ENCODE results near the gene CANT1. TPM values are rescaled to one million over a fixed set of nuclear protein-coding genes. Genes with fewer than 3 reads are reported as not detected.
"Not testable (repeated sequence)": the region's sequence is repeated elsewhere in the genome, so short reads cannot be mapped to it uniquely, and the experiment has no call there.

CANT1 gene
- total RNA-seq, 4 donors from 2014 or later = 9.2 to 40.6 (median 21.5) TPM

DNA sequence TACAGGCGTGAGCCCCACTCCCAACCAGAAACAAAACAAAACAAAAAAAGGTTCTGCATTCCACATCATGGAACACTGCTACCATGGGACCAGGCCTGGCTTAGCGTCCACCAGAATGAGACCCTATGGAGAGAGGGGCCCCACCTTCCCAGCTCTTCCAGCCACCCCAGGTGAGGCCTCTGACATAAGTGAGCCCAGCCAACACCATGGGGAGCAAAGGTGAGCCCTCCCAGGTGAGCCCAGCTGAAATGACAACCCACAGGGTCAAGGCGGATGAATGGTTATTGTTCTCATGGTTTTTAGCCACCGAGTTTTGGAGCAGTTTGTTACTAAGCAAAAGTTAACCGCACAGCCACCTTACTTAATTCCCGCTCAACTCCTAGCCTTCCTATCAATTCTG is 46.2 kb downstream of the CANT1 start:
- H3K4me3 ChIP-seq = no peak overlapping the region
- H3K36me3 ChIP-seq = no peaks in the 10 kb centered on the region
- intact Hi-C loops (cut with DNase I; ENCODE audit: low total_unique reads) = no loop called here
- no peak for TF ChIP-seq POLR2A (IDR thresholded peaks at IDR 0.05)
- TF ChIP-seq, protein P1, sequence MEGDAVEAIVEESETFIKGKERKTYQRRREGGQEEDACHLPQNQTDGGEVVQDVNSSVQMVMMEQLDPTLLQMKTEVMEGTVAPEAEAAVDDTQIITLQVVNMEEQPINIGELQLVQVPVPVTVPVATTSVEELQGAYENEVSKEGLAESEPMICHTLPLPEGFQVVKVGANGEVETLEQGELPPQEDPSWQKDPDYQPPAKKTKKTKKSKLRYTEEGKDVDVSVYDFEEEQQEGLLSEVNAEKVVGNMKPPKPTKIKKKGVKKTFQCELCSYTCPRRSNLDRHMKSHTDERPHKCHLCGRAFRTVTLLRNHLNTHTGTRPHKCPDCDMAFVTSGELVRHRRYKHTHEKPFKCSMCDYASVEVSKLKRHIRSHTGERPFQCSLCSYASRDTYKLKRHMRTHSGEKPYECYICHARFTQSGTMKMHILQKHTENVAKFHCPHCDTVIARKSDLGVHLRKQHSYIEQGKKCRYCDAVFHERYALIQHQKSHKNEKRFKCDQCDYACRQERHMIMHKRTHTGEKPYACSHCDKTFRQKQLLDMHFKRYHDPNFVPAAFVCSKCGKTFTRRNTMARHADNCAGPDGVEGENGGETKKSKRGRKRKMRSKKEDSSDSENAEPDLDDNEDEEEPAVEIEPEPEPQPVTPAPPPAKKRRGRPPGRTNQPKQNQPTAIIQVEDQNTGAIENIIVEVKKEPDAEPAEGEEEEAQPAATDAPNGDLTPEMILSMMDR (IDR thresholded peaks at IDR 0.05) = no peak
- no peaks in the 10 kb centered on the region for H3K27me3 ChIP-seq
- DNase-seq = no peak
- no peaks in the 10 kb centered on the region for H3K4me1 ChIP-seq
- no peaks in the 10 kb centered on the region for H3K9me3 ChIP-seq
- H3K27ac ChIP-seq = no peak overlapping the region

DNA sequence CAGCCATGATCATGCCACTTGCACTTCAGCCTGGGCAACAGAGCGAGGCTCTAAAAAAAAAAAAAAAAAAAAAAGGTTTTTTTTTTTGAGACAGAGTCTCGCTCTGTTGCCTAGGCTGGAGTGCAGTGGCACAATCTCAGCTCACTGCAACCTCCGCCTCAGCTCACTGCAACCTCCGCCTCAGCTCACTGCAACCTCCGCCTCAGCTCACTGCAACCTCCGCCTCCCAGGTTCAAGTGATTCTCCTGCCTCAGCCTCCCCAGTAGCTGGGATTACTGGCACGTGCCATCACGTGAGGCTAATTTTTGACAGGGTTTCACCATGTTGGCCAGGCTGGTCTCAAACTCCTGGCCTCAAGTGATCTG is 46.6 kb downstream of the CANT1 start:
- DNase-seq; H3K4me3 ChIP-seq; H3K4me1 ChIP-seq; H3K27ac ChIP-seq; H3K27me3 ChIP-seq; H3K36me3 ChIP-seq; intact Hi-C loops (cut with DNase I; ENCODE audit: low total_unique reads); H3K9me3 ChIP-seq: not testable (repeated sequence)

- H3K4me1 ChIP-seq = no peaks in the 10 kb centered on the region
- H3K4me3 ChIP-seq = no peak overlapping the region
- intact Hi-C loops (cut with DNase I; ENCODE audit: low total_unique reads) = no loop called here
- H3K27me3 ChIP-seq = no peaks in the 10 kb centered on the region
- no peaks in the 10 kb centered on the region for H3K9me3 ChIP-seq
- H3K36me3 ChIP-seq = no peaks in the 10 kb centered on the region
- TF ChIP-seq, protein P1 (IDR thresholded peaks at IDR 0.05) = no peak
- no peak for TF ChIP-seq POLR2A (IDR thresholded peaks at IDR 0.05)
- DNase-seq = no peak
- H3K27ac ChIP-seq = no peak overlapping the region
Observed at GRCh38 chr17:78962345-78962983, 47.1 kb downstream of the CANT1 start.

- Histone ChIP-seq H3K36me3 (no peaks in the 10 kb centered on the region), H3K4me3 (no peak overlapping the region), H3K27ac (no peak overlapping the region), H3K27me3 (no peaks in the 10 kb centered on the region), H3K9me3 (no peaks in the 10 kb centered on the region), H3K4me1 (no peaks in the 10 kb centered on the region)
- TF ChIP-seq, protein P1 (IDR thresholded peaks at IDR 0.05) = no peak
- no peak for TF ChIP-seq POLR2A (IDR thresholded peaks at IDR 0.05)
- intact Hi-C loops (cut with DNase I; ENCODE audit: low total_unique reads) = no loop called here
- DNase-seq = no peak
Observed at GRCh38 chr17:78961571-78961970, 48.0 kb downstream of the CANT1 start.

DNA sequence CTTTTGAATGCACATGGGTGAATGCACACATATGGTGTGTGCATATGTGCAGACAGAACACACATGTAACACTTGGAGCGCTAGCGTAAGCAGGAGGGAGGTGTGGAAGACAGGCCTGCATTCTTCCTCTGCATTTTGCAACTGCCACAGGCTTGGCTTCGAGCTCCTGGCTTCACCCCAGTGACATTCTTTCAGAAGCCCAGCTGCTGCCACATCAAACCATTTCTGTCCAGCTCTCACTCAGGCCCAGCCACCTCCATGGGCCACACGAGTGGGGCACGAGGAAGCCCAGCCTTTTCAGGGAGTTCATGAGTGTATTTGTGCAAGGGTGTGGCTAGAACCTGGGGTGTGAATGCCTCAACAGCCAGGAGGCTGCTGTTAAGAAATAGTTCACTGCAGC is 48.6 kb downstream of the CANT1 start:
- H3K4me1 ChIP-seq = no peaks in the 10 kb centered on the region
- TF ChIP-seq POLR2A (IDR thresholded peaks at IDR 0.05) = no peak
- TF ChIP-seq, protein P1 (IDR thresholded peaks at IDR 0.05) = no peak
- no peaks in the 10 kb centered on the region for H3K27me3 ChIP-seq
- H3K36me3 ChIP-seq = no peaks in the 10 kb centered on the region
- H3K9me3 ChIP-seq = no peaks in the 10 kb centered on the region
- intact Hi-C loops (cut with DNase I; ENCODE audit: low total_unique reads) = no loop called here
- H3K4me3 ChIP-seq = no peak overlapping the region
- DNase-seq = no peak
- no peak overlapping the region for H3K27ac ChIP-seq

DNA sequence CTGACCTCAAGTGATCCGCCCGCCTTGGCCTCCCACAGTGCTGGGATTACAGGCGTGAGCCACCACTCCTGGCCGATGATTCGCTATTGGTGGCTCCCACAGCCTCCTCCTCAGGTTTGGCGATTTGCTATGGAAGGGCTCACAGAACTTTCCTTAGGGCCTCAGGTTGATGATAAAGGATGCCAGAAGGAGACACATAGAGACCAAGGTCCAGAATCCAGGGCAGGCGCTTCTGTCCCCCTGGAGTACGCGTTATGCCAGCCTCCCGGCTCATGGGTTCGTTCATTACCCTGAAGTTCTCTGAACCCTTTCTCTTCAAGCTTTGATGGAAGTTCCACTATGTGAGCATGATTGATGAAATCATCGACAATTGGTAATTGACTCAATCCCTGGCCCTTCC is 49.8 kb downstream of the CANT1 start:
- Histone ChIP-seq H3K36me3 (no peaks in the 10 kb centered on the region), H3K4me1 (no peaks in the 10 kb centered on the region), H3K27me3 (no peaks in the 10 kb centered on the region), H3K9me3 (no peaks in the 10 kb centered on the region), H3K27ac (no peak overlapping the region), H3K4me3 (no peak overlapping the region)
- intact Hi-C loops (cut with DNase I; ENCODE audit: low total_unique reads) = no loop called here
- no peak for DNase-seq
- TF ChIP-seq, protein P1 (IDR thresholded peaks at IDR 0.05) = no peak
- no peak for TF ChIP-seq POLR2A (IDR thresholded peaks at IDR 0.05)
